Osteoblast (primary cell): ENCODE data around the gene MINK1. TPM values are rescaled to one million over a fixed set of nuclear protein-coding genes. Genes with fewer than 3 reads are reported as not detected.

Experiments used
- DNase-seq: peaks from one replicate; pipeline ENCODE4 v3.0.0; 2011; ENCODE audit warnings: low spot score, mixed read lengths; ENCODE audit not compliant: insufficient read length; ENCODE audit errors: missing footprints
- H2AFZ ChIP-seq: 2 replicates; pipeline ENCODE4 v1.6.0; 2011; ENCODE audit warnings: mild to moderate bottlenecking, low read length
- H3K27ac ChIP-seq: 2 replicates; pipeline ENCODE4 v1.5.1; 2011; ENCODE audit warnings: mild to moderate bottlenecking, low read depth, low read length, moderate library complexity
- H3K27me3 ChIP-seq: 2 replicates; pipeline ENCODE4 v1.6.0; 2012; ENCODE audit warnings: mild to moderate bottlenecking, control low read depth, inconsistent platforms, low read length, moderate library complexity; ENCODE audit not compliant: insufficient read depth
- H3K36me3 ChIP-seq: 2 replicates; pipeline ENCODE4 v1.5.1; 2011; ENCODE audit warnings: mild to moderate bottlenecking, low read length, control low read depth, moderate library complexity; ENCODE audit not compliant: insufficient read depth
- H3K4me1 ChIP-seq: 2 replicates; pipeline ENCODE4 v1.5.1; 2011; ENCODE audit warnings: mild to moderate bottlenecking, low read length, control low read depth, moderate library complexity; ENCODE audit not compliant: insufficient read depth
- H3K4me2 ChIP-seq: 2 replicates; pipeline ENCODE4 v1.6.0; 2011; ENCODE audit warnings: mild to moderate bottlenecking, low read length; ENCODE audit not compliant: insufficient read depth
- H3K4me3 ChIP-seq: fragments of 200-600 bp; sonication (generic); 3 replicates; pipeline ENCODE4 v1.5.1; 2012; ENCODE audit warnings: mild to moderate bottlenecking, low read length, inconsistent platforms; ENCODE audit not compliant: insufficient read depth
- H3K79me2 ChIP-seq: 2 replicates; pipeline ENCODE4 v1.6.0; 2012; ENCODE audit warnings: mild to moderate bottlenecking, low read length, control low read depth, inconsistent platforms; ENCODE audit not compliant: insufficient read depth
- H3K9me3 ChIP-seq: 2 replicates; pipeline ENCODE4 v1.5.1; 2011; ENCODE audit warnings: low read depth, low read length, control low read depth
- H4K20me1 ChIP-seq: 2 replicates; pipeline ENCODE4 v1.6.0; 2012; ENCODE audit warnings: mild to moderate bottlenecking, low read length, control low read depth; ENCODE audit not compliant: insufficient read depth
- CTCF ChIP-seq: IDR thresholded peaks from 2 replicates; pipeline ENCODE4 v1.5.1; 2011; ENCODE audit warnings: mild to moderate bottlenecking, low read depth, low read length, moderate library complexity; ENCODE audit errors: extremely low read depth
- total RNA-seq: library from RNA; depleted of rRNA; stranded (reverse); fragments of >200 nt; gene quantifications from 2 replicates; pipeline ENCODE4 v1.2.3, GENCODE V29; 2012

The MINK1 gene
- total RNA-seq, 1 donor, result 34.4 TPM

- no peak overlapping the region for H3K27ac ChIP-seq
- peaks cover 26% of the 10 kb centered on the region for H4K20me1 ChIP-seq
- H3K4me2 ChIP-seq, result no peak overlapping the region
- H3K4me1 ChIP-seq, result peaks cover 7% of the 10 kb centered on the region
- peaks cover 56% of the 10 kb centered on the region for H3K79me2 ChIP-seq
- no peak overlapping the region for H3K4me3 ChIP-seq
- H2AFZ ChIP-seq, result no peak overlapping the region
- H3K27me3 ChIP-seq, result no peaks in the 10 kb centered on the region
- peak; percentile 55 for DNase-seq
- no peak for TF ChIP-seq CTCF
- H3K9me3 ChIP-seq, result no peaks in the 10 kb centered on the region
- H3K36me3 ChIP-seq, result peaks cover 5% of the 10 kb centered on the region
These were observed 25.1 kb downstream of the MINK1 start for GRCh38 chr17:4858068-4858881.

GRCh38 chr17:4858882-4859260, 25.7 kb downstream of the MINK1 start:
- Histone ChIP-seq H3K79me2 (peaks cover 51% of the 10 kb centered on the region), H3K27me3 (no peaks in the 10 kb centered on the region), H3K4me3 (no peak overlapping the region), H3K36me3 (peaks cover 5% of the 10 kb centered on the region), H3K4me1 (peaks cover 7% of the 10 kb centered on the region), H3K4me2 (no peak overlapping the region), H3K27ac (no peak overlapping the region), H2AFZ (no peak overlapping the region), H4K20me1 (peaks cover 21% of the 10 kb centered on the region), H3K9me3 (no peaks in the 10 kb centered on the region)
- peak; percentile 72 for DNase-seq
- TF ChIP-seq CTCF, result no peak

GRCh38 chr17:4859816-4860625, 26.9 kb downstream of the MINK1 start:
- DNase-seq, result no peak
- no peak overlapping the region for H3K27ac ChIP-seq
- H3K4me3 ChIP-seq, result no peak overlapping the region
- no peak overlapping the region for H2AFZ ChIP-seq
- peaks cover 16% of the 10 kb centered on the region for H4K20me1 ChIP-seq
- H3K9me3 ChIP-seq, result no peaks in the 10 kb centered on the region
- no peak for TF ChIP-seq CTCF
- no peak overlapping the region for H3K4me2 ChIP-seq
- peaks cover 5% of the 10 kb centered on the region for H3K36me3 ChIP-seq
- H3K27me3 ChIP-seq, result no peaks in the 10 kb centered on the region
- peaks cover 47% of the 10 kb centered on the region for H3K79me2 ChIP-seq
- H3K4me1 ChIP-seq, result peaks cover 7% of the 10 kb centered on the region

- peaks cover 16% of the 10 kb centered on the region for H4K20me1 ChIP-seq
These were observed 27.5 kb downstream of the MINK1 start for GRCh38 chr17:4860651-4861050.

More at GRCh38 chr17:4860651-4861050, 27.5 kb downstream of the MINK1 start:
- no peak for TF ChIP-seq CTCF
- H2AFZ ChIP-seq, result no peak overlapping the region
- H3K36me3 ChIP-seq, result peaks cover 5% of the 10 kb centered on the region
- H3K4me2 ChIP-seq, result no peak overlapping the region
- DNase-seq, result no peak
- no peaks in the 10 kb centered on the region for H3K9me3 ChIP-seq
- H3K4me3 ChIP-seq, result no peak overlapping the region
- no peaks in the 10 kb centered on the region for H3K27me3 ChIP-seq
- H3K27ac ChIP-seq, result no peak overlapping the region
- peaks cover 47% of the 10 kb centered on the region for H3K79me2 ChIP-seq
- H3K4me1 ChIP-seq, result peaks cover 7% of the 10 kb centered on the region
